HG03139 (cell line): Measurements from ENCODE around the gene PDE3A.
"Not testable (repeated sequence)": the region's sequence is repeated elsewhere in the genome, so short reads cannot be mapped to it uniquely, and the experiment has no call there.

ENCODE experiments used
- ATAC-seq: cut with Tn5 transposase; IDR thresholded peaks from one replicate; pipeline ENCODE4 v1.9.1; 2021; ENCODE audit not compliant: unreplicated experiment

Gene PDE3A

DNA sequence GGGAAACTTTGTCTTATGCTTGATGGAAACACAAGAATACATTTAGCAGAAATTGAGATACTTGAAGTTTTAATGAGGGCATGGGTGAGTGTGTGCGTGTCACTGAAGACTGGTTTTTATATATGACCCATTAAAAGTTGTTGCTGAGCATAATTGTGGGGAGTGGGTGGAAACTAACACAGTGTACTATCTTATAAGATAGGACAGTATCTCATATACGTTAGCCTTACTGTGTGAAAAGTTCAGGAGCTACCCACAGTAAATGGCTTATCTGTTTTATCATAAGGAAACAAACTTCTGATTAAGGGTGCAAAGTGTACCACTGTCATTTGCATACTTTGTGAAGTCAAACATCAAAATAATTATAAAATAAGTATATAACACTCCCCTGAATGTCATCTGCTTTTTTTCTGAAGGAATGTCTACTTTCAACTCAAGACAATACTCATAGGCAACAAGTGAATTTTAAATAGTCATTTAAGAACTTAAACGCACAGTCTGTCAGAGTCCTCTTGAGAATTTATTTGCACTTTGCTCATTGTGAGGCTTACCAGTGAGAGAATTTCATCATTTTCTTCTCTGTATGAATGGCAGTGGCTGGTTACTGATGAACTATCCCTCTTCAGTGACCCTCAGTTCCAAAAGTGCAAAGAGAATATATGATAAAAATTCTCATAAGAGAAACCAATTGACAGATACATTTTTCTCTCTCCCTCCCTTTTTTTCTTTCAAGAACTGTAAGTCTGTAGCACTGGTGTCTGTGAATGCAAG, 4.2 kb downstream of the PDE3A start:
- no peak for ATAC-seq

DNA sequence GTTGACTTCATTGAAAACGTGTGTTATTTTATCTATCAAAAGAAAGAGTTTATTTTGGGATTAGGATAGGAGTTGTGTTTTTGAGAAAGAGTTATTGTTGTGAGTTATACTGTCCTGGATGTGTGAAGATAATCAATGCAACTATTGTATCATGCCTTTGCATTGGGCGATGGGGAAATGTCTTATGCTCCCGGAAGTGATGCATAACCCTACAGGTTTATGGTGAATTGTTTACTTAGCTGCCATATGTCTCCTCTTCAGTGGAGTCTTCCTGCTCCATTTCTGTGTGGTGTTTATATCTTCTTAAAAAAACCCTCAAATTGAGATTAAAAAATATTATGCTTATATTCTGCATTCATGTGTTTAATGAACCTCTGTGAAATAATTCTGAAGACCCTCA, 6.5 kb downstream of the PDE3A start:
- no peak for ATAC-seq

DNA sequence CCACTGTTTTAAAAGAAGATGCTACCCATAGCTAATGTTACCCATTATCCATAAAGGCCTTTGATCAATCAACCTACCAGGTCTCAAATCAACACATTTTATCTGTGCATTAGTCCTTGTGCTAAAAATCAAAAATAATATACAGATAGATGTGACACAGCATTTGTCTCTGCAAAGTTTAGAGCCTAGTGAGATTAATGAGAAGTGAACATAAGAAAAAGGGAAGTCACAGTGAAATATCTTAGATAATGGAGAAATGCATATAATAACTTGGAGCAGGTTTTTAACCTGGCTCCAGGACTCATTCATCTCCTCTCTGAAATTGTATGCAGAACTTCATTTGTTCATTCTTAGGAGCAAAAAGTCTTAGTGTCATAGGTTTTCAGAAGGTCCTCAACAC, 7.2 kb downstream of the PDE3A start:
- no peak for ATAC-seq

- ATAC-seq, result no peak
Measured at GRCh38 chr12:20376984-20377383, 8.6 kb downstream of the PDE3A start.

DNA sequence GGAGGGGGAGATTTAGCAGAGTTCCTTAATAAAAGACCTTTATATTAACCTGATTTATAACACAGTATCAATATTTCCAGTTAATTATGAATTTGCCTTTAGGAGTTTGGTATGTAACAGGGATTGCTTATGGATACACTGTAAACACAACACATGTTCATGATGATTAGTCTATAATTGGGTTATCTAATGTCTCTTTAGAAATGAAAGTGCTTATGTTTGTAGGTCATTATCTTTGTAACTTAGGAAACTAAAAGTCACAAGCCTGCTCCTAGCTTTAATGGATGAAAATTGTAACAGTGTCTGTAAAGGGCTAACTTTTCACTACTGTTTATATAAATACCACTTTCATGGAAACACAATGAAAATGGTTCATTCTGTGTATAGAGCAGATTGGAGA, 9.4 kb downstream of the PDE3A start:
- no peak for ATAC-seq

DNA sequence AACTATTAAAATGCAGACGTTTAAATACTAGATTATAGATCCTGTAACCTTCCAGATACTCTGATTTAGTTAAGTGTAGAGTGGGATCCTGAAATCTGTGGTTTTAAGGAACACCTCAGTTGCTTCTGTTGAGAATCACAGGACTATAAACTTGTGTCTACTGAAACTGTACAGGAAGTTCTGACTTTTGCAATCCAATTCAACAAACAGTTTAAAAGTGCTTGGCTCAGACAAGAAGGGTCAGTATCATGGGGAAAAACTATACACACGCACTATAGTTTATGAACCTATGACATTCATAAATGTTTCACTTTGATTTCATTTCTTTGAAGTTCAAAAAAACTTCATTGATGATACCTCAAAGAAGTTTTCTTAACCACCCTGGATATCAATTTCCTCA, 13.8 kb downstream of the PDE3A start:
- no peak for ATAC-seq

- ATAC-seq, result no peak
Measured at GRCh38 chr12:20383612-20384011, 15.3 kb downstream of the PDE3A start.

GRCh38 chr12:20384836-20385235, 16.5 kb downstream of the PDE3A start:
- not testable (repeated sequence) for ATAC-seq

- no peak for ATAC-seq
Measured at GRCh38 chr12:20390846-20391245, 22.5 kb downstream of the PDE3A start.

GRCh38 chr12:20392339-20392738, 24.0 kb downstream of the PDE3A start:
- no peak for ATAC-seq

GRCh38 chr12:20393707-20394106, 25.4 kb downstream of the PDE3A start:
- no peak for ATAC-seq

- no peak for ATAC-seq
Measured at GRCh38 chr12:20395791-20396550, 27.6 kb downstream of the PDE3A start.

GRCh38 chr12:20398686-20399085, 30.3 kb downstream of the PDE3A start:
- no peak for ATAC-seq

DNA sequence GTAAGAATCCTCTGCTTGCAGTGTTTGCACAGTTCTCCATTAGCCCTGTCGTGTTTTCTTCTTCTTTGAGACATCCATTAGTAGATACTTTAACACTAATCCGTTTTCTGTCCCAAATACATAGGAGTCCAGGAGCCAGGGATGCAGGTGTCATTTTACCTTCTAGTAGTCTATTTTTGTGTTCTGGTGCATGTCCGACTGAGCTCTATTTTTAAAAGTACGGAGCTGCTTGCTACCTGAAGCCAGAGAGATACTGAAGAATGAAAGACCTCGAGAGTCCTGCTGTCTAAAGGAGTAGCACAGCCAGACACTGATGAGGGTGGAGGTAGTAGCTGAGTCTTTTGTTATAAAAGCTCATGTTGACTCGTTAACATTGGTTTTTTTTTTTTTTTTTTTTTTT, 31.7 kb downstream of the PDE3A start:
- ATAC-seq, result no peak

DNA sequence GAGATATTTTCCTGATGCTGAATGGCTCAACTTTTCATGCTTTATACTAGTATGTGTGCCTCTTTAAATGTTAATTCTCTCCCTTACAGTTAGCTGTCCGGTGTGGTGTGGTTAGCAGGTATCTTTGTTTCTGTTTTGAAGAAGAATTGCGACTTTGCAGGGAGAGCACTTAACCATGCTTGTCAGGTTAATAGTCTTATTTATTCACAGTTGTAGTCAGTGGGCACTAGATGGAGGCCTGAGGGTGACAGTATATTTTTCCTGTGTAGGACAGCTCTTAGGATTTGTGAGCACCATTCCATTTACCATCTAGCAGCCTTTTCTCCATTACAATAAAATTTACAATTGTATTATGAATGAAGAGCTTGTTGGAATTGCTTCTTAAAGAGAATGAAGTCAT, 34.9 kb downstream of the PDE3A start:
- no peak for ATAC-seq

DNA sequence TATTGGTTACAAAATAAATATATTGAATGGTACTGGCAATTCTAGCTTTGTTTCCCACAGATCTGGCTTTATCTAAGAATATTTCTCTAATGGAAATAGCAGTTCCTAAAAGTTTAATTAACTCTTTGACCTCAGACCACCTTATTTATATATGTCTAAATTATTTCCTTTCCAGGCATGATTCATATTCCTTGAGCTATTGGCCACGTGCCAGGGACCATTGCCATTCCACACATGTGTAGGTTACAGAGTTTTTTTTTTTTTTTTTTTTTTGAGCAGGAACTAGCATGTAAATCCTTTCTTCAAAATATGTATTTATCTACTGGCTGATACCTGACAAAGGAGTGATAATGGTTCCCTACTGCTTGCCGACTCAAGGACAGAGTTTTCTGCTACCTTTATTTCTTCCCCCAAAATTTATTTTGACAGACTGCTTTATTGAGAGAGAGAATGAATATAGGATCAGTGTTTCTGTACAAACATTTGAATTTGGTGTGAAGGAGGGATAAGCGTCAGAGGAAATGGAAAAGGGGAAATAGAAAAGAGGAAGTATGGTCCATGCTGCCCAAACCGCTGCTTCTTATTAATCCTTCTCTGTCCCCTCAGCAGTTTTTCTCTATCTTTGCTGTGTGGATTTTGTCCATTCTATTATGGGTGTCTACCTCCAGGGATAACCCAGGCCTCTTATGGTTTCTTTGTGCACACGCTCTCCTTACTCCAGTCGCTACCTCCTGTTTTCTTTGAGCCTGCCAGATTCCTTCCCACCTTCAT, 36.4 kb downstream of the PDE3A start:
- ATAC-seq, result no peak

DNA sequence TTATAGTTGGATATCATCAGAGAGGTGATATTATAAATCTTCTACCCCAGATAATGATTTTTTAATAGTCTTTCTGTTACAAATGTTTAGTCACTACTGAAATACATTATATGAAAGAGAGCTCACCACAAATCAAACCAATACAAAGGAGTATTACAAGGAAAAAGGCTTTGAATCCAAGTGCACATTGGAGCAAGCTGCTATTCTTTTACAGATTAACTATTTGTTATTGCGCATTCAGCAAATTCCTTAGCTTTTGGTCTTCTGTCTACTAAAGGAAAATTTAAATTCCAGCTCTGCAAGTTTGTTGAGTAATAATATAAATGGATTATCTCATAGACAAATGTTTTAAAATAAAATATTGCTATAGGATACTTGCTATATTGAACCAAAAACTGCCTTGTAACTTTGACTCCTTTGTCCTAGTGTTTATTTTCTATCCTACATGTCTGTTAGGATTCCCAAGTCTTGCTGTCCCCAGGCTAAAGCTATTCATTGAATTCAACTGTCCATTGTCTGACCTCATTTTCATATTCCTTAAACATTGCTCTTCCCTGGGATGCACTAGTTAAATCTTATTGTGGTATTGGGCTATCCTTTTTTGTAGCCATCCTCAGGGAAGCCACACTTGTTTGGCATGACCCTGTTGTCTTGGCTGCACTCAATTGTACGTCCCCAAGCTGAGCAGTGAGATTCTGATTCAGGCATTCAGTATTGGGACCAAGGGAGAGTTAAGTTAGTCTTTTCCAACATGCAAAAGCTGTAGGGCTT, 41.5 kb downstream of the PDE3A start:
- no peak for ATAC-seq

- ATAC-seq, result no peak
Measured at GRCh38 chr12:20410734-20411133, 42.4 kb downstream of the PDE3A start.

DNA sequence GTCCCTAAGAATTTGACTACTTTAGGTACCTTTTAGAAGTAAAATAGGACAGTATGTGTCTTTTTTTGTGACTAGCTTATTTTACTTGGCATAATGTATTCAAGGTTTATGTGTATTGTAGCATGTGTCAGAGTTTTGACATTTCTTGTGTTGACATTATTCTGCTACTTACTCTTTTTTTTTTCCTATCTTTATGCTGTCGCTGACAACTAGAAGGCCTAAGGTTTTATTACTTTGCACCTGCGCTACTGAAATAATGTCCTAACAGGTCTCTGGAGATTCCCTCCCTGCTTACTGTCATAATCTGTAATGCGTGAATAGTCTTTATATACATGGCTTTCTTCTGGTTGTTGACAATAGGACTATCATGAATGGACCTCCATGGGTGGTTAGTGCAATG, 43.0 kb downstream of the PDE3A start:
- no peak for ATAC-seq

DNA sequence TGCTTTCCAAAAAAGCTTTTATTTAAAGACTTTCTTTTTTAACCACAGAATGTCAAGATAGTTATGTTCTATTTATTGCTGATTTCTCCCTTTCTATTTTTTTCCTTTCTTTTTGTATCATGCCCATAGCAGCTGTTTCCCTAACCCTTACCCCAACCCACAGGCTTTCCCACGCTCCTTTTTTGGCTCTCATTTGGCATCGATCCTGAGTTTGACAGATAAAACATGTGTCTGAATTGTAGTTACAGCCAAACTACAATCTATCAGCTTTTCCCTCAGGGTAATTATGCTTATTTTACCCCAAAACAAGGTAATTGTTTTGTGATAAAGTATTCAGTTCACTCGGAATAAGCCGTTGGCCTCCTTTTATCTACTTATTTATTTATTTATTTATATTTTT, 46.7 kb downstream of the PDE3A start:
- ATAC-seq, result no peak

GRCh38 chr12:20415641-20416040, 47.3 kb downstream of the PDE3A start:
- no peak for ATAC-seq
